Hepatocyte (in vitro differentiated cells): ENCODE data around the gene S100G.

Source experiments
- CTCF ChIP-seq: fragments of 200-600 bp; sonication (generic); IDR thresholded peaks from 2 replicates; pipeline ENCODE4 v1.5.1; 2016; ENCODE audit warnings: antibody characterized with exemption, mild to moderate bottlenecking; ENCODE audit not compliant: poor library complexity
- EZH2phosphoT487 ChIP-seq: fragments of 200-600 bp; sonication (generic); IDR thresholded peaks from one replicate; pipeline ENCODE4 v1.6.1; 2018; ENCODE audit warnings: antibody characterized with exemption, mild to moderate bottlenecking, low read depth, moderate library complexity; ENCODE audit not compliant: unreplicated experiment, severe bottlenecking

GRCh38 chrX:16643176-16643575 is 6.8 kb upstream of the S100G start:
- TF ChIP-seq CTCF = no peak
- TF ChIP-seq EZH2phosphoT487 = no peak
